Measurements from ENCODE around the gene ANKRD49. TPM values are rescaled to one million over a fixed set of nuclear protein-coding genes. Genes with fewer than 3 reads are reported as not detected.

ANKRD49 gene
- total RNA-seq, 1 donor, result 13.0 TPM

DNA sequence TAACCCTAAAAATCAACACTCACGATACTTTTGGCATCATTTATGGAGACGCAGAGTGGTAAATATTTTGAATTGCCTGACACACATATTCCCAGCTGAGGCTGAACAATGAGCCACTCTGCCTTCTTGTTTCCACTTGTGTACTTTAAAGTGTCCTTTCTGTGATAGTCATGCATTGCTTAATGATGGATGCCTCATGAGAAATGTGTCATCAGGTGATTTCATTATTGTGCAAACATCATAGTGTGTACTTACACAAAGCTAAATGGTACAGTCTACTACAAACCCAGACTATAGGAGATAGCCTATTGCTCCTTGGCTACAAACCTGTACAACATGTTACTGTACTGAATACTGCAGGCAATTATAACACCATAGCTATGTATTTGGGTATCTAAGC, 44.3 kb upstream of the ANKRD49 start:
- H3K9me3 ChIP-seq (ENCODE audit: low read depth, low read length), result no peaks in the 10 kb centered on the region
- no peaks in the 10 kb centered on the region for H3K79me2 ChIP-seq (ENCODE audit: insufficient read depth, low read length)
- H3K4me2 ChIP-seq (ENCODE audit: insufficient read depth, low read length), result peak overlapping the region; percentile 21
- H3K4me3 ChIP-seq (ENCODE audit: insufficient read depth, low read length), result no peak overlapping the region
- TF ChIP-seq, protein P1, sequence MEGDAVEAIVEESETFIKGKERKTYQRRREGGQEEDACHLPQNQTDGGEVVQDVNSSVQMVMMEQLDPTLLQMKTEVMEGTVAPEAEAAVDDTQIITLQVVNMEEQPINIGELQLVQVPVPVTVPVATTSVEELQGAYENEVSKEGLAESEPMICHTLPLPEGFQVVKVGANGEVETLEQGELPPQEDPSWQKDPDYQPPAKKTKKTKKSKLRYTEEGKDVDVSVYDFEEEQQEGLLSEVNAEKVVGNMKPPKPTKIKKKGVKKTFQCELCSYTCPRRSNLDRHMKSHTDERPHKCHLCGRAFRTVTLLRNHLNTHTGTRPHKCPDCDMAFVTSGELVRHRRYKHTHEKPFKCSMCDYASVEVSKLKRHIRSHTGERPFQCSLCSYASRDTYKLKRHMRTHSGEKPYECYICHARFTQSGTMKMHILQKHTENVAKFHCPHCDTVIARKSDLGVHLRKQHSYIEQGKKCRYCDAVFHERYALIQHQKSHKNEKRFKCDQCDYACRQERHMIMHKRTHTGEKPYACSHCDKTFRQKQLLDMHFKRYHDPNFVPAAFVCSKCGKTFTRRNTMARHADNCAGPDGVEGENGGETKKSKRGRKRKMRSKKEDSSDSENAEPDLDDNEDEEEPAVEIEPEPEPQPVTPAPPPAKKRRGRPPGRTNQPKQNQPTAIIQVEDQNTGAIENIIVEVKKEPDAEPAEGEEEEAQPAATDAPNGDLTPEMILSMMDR (IDR thresholded peaks at IDR 0.05; ENCODE audit: extremely low read depth, low read depth, low read length), result no peak
- peaks cover 13% of the 10 kb centered on the region for H3K4me1 ChIP-seq (ENCODE audit: insufficient read depth, low read length)
- peak; percentile 62 for DNase-seq (ENCODE audit: insufficient read length, low spot score, missing footprints)
- peak overlapping the region; percentile 58 for H3K27ac ChIP-seq (ENCODE audit: low read depth, low read length)
- H3K27me3 ChIP-seq (ENCODE audit: insufficient read depth, low read length), result no peaks in the 10 kb centered on the region
- no peaks in the 10 kb centered on the region for H4K20me1 ChIP-seq (ENCODE audit: insufficient read depth, low read length)
- no peak overlapping the region for H2AFZ ChIP-seq (ENCODE audit: low read length)
- H3K36me3 ChIP-seq (ENCODE audit: insufficient read depth, low read length), result no peaks in the 10 kb centered on the region

DNA sequence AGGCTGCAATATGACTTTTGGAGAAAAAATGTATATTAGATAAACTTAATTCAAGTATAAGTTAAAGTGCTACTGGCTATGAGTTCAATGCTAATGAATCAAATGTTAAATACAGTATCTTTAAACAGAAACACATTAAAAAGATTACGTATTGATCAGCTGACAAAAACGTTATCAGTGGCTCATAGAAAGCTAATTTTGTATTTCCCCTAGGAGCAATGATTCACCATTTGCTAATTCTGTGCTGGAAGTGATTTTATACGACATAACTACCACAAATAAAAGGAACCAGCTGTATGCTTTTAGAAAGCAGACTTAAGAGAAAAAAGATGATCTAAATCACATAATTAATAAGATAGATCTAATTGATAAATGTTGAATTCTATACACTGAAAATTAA, 43.7 kb upstream of the ANKRD49 start:
- H3K4me2 ChIP-seq (ENCODE audit: insufficient read depth, low read length), result peak overlapping the region; percentile 21

DNA sequence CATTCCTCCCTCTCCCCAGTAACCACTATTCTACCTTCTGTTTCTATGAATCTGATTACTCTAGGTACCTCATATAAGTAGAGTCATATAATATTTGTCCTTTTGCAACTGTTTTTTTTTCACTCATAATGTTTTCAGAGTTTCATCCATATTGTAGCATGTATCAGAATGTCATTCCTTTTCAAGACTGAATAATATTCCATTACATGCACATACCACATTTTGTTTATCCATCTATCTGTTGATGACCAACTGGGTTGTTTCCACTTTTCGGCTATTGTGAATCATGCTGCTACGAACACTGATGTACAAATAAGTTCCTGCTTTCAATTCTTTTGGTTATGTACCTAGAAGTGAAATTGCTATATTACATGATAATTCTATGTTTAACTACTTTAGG, 40.8 kb upstream of the ANKRD49 start:
- Histone ChIP-seq H3K36me3 (ENCODE audit: insufficient read depth, low read length) (no peaks in the 10 kb centered on the region), H3K27ac (ENCODE audit: low read depth, low read length) (no peak overlapping the region), H2AFZ (ENCODE audit: low read length) (no peak overlapping the region), H3K4me1 (ENCODE audit: insufficient read depth, low read length) (peaks cover 13% of the 10 kb centered on the region), H3K79me2 (ENCODE audit: insufficient read depth, low read length) (no peaks in the 10 kb centered on the region), H3K4me2 (ENCODE audit: insufficient read depth, low read length) (no peak overlapping the region), H4K20me1 (ENCODE audit: insufficient read depth, low read length) (no peaks in the 10 kb centered on the region), H3K27me3 (ENCODE audit: insufficient read depth, low read length) (no peaks in the 10 kb centered on the region), H3K4me3 (ENCODE audit: insufficient read depth, low read length) (no peak overlapping the region), H3K9me3 (ENCODE audit: low read depth, low read length) (no peaks in the 10 kb centered on the region)
- TF ChIP-seq, protein P1 (IDR thresholded peaks at IDR 0.05; ENCODE audit: extremely low read depth, low read depth, low read length), result no peak
- no peak for DNase-seq (ENCODE audit: insufficient read length, low spot score, missing footprints)

More for the DNA sequence above, 43.7 kb upstream of the ANKRD49 start:
- H3K27ac ChIP-seq (ENCODE audit: low read depth, low read length), result peak overlapping the region; percentile 58
- H3K79me2 ChIP-seq (ENCODE audit: insufficient read depth, low read length), result no peaks in the 10 kb centered on the region
- H2AFZ ChIP-seq (ENCODE audit: low read length), result no peak overlapping the region
- H3K27me3 ChIP-seq (ENCODE audit: insufficient read depth, low read length), result no peaks in the 10 kb centered on the region
- H3K4me1 ChIP-seq (ENCODE audit: insufficient read depth, low read length), result peaks cover 13% of the 10 kb centered on the region
- TF ChIP-seq, protein P1 (IDR thresholded peaks at IDR 0.05; ENCODE audit: extremely low read depth, low read depth, low read length), result no peak
- no peak overlapping the region for H3K4me3 ChIP-seq (ENCODE audit: insufficient read depth, low read length)
- DNase-seq (ENCODE audit: insufficient read length, low spot score, missing footprints), result no peak
- no peaks in the 10 kb centered on the region for H3K36me3 ChIP-seq (ENCODE audit: insufficient read depth, low read length)
- no peaks in the 10 kb centered on the region for H3K9me3 ChIP-seq (ENCODE audit: low read depth, low read length)
- no peaks in the 10 kb centered on the region for H4K20me1 ChIP-seq (ENCODE audit: insufficient read depth, low read length)

DNA sequence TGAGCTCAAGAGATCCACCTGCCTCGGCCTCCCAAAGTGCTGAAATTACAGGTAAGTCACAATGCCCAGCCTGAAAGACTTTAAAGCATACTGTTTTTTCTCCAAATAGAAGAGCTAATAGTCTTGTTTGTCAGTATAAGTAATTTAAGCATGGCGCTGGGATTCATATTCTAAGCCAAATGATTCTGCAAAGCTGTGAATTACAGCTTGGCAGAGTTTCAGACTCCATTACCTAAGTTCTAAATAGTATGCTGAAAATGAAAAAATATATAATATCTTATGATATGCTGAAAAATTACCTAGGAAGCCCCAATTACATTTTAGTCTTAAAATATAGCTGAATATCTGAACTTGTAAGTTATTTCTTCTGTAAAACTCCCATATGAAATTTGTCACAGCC, 39.5 kb upstream of the ANKRD49 start:
- H4K20me1 ChIP-seq (ENCODE audit: insufficient read depth, low read length), result no peaks in the 10 kb centered on the region
- H3K4me2 ChIP-seq (ENCODE audit: insufficient read depth, low read length), result no peak overlapping the region
- H3K79me2 ChIP-seq (ENCODE audit: insufficient read depth, low read length), result no peaks in the 10 kb centered on the region
- H3K27ac ChIP-seq (ENCODE audit: low read depth, low read length), result no peak overlapping the region
- no peak overlapping the region for H2AFZ ChIP-seq (ENCODE audit: low read length)
- no peak for DNase-seq (ENCODE audit: insufficient read length, low spot score, missing footprints)
- H3K4me1 ChIP-seq (ENCODE audit: insufficient read depth, low read length), result peaks cover 8% of the 10 kb centered on the region
- H3K36me3 ChIP-seq (ENCODE audit: insufficient read depth, low read length), result no peaks in the 10 kb centered on the region
- no peak overlapping the region for H3K4me3 ChIP-seq (ENCODE audit: insufficient read depth, low read length)
- no peaks in the 10 kb centered on the region for H3K27me3 ChIP-seq (ENCODE audit: insufficient read depth, low read length)
- no peaks in the 10 kb centered on the region for H3K9me3 ChIP-seq (ENCODE audit: low read depth, low read length)
- TF ChIP-seq, protein P1 (IDR thresholded peaks at IDR 0.05; ENCODE audit: extremely low read depth, low read depth, low read length), result no peak
